Type B pancreatic cell (in vitro differentiated cells): ENCODE data around the gene LRRC3. TPM values are rescaled to one million over a fixed set of nuclear protein-coding genes. Genes with fewer than 3 reads are reported as not detected.
A peak's percentile ranks its signal among the peaks of the same experiment; 100 is the strongest.

Experiments used
- DNase-seq: peaks from one replicate; pipeline ENCODE4 v3.0.0; 2021; ENCODE audit warnings: mixed read lengths; ENCODE audit not compliant: unreplicated experiment; ENCODE audit errors: extremely low spot score
- H3K27ac Mint-ChIP-seq: 2 replicates; pipeline ENCODE4 v1.8.0; 2021; ENCODE audit warnings: mild to moderate bottlenecking, mixed read lengths
- H3K27me3 Mint-ChIP-seq: 2 replicates; pipeline ENCODE4 v1.8.0; 2021; ENCODE audit warnings: mixed read lengths
- H3K36me3 Mint-ChIP-seq: 2 replicates; pipeline ENCODE4 v1.8.0; 2021; ENCODE audit warnings: mixed read lengths
- H3K4me1 Mint-ChIP-seq: one replicate; pipeline ENCODE4 v1.8.0; 2021; ENCODE audit warnings: mixed read lengths; ENCODE audit not compliant: unreplicated experiment
- H3K4me3 Mint-ChIP-seq: 2 replicates; pipeline ENCODE4 v1.8.0; 2021; ENCODE audit warnings: mild to moderate bottlenecking, mixed read lengths
- H3K9me3 Mint-ChIP-seq: 2 replicates; pipeline ENCODE4 v1.8.0; 2021; ENCODE audit warnings: mixed read lengths
- CTCF ChIP-seq: fragments of 200-600 bp; sonication (generic); conservative IDR thresholded peaks from 2 replicates; pipeline ENCODE4 v1.5.0; 2021; ENCODE audit warnings: antibody characterized with exemption, mild to moderate bottlenecking
- total RNA-seq: library from RNA; stranded (reverse); gene quantifications from 2 replicates; pipeline ENCODE4 v1.2.1, GENCODE V29; 2021; ENCODE audit warnings: low replicate concordance

The LRRC3 gene
- total RNA-seq, 1 donor from 2014 or later = 8.7 TPM

GRCh38 chr21:44483288-44484237 lies 28.3 kb downstream of the LRRC3 start:
- no peak for DNase-seq
- no peak for TF ChIP-seq CTCF
- H3K4me1 Mint-ChIP-seq = peaks cover 12% of the 10 kb centered on the region
- H3K27ac Mint-ChIP-seq = no peak overlapping the region
- H3K36me3 Mint-ChIP-seq = no peaks in the 10 kb centered on the region
- no peaks in the 10 kb centered on the region for H3K9me3 Mint-ChIP-seq
- H3K27me3 Mint-ChIP-seq = peaks cover 3% of the 10 kb centered on the region
- H3K4me3 Mint-ChIP-seq = no peak overlapping the region

GRCh38 chr21:44484498-44485253 lies 29.4 kb downstream of the LRRC3 start:
- Mint-ChIP-seq H3K9me3 (no peaks in the 10 kb centered on the region), H3K27me3 (peaks cover 3% of the 10 kb centered on the region), H3K27ac (peak overlapping the region; percentile 62), H3K4me1 (peaks cover 12% of the 10 kb centered on the region), H3K4me3 (peak overlapping the region; percentile 92), H3K36me3 (no peaks in the 10 kb centered on the region)
- no peak for DNase-seq
- TF ChIP-seq CTCF = no peak

GRCh38 chr21:44485254-44485793 lies 30.0 kb downstream of the LRRC3 start:
- Mint-ChIP-seq H3K4me1 (peaks cover 12% of the 10 kb centered on the region), H3K9me3 (no peaks in the 10 kb centered on the region), H3K27me3 (peaks cover 3% of the 10 kb centered on the region), H3K36me3 (peaks cover 4% of the 10 kb centered on the region), H3K27ac (peak overlapping the region; percentile 62), H3K4me3 (peak overlapping the region; percentile 92)
- peak; percentile 82 for DNase-seq
- peak; percentile 78 for TF ChIP-seq CTCF

GRCh38 chr21:44485796-44486195 lies 30.5 kb downstream of the LRRC3 start:
- H3K36me3 Mint-ChIP-seq = peaks cover 4% of the 10 kb centered on the region
- H3K27ac Mint-ChIP-seq = peak overlapping the region; percentile 62
- H3K4me1 Mint-ChIP-seq = peaks cover 12% of the 10 kb centered on the region
- DNase-seq = no peak
- TF ChIP-seq CTCF = no peak
- H3K27me3 Mint-ChIP-seq = peaks cover 3% of the 10 kb centered on the region
- no peaks in the 10 kb centered on the region for H3K9me3 Mint-ChIP-seq
- H3K4me3 Mint-ChIP-seq = peak overlapping the region; percentile 92

- TF ChIP-seq CTCF = no peak
- peaks cover 12% of the 10 kb centered on the region for H3K4me1 Mint-ChIP-seq
- H3K27ac Mint-ChIP-seq = no peak overlapping the region
- peaks cover 3% of the 10 kb centered on the region for H3K27me3 Mint-ChIP-seq
- no peak for DNase-seq
- peak overlapping the region; percentile 92 for H3K4me3 Mint-ChIP-seq
- H3K9me3 Mint-ChIP-seq = no peaks in the 10 kb centered on the region
- H3K36me3 Mint-ChIP-seq = peaks cover 4% of the 10 kb centered on the region
These were observed 31.0 kb downstream of the LRRC3 start for GRCh38 chr21:44486302-44486701.
